Muscle of leg (tissue), 11 donors: ENCODE measurements around the gene MLH3. TPM values are rescaled to one million over a fixed set of nuclear protein-coding genes. Genes with fewer than 3 reads are reported as not detected.

ENCODE experiments used
- DNase-seq: peaks from one replicate; pipeline ENCODE4 v3.0.0; 2013
- H3K27ac ChIP-seq: one replicate; pipeline ENCODE4 v1.5.1; 2013; ENCODE audit warnings: mild to moderate bottlenecking, low read length, control low read depth
- H3K27me3 ChIP-seq: one replicate; pipeline ENCODE4 v1.6.1; 2013; ENCODE audit warnings: low read length; ENCODE audit not compliant: control insufficient read depth, insufficient read depth
- H3K36me3 ChIP-seq: one replicate; pipeline ENCODE4 v1.6.1; 2013; ENCODE audit warnings: low read length; ENCODE audit not compliant: control insufficient read depth, insufficient read depth
- H3K4me1 ChIP-seq: one replicate; pipeline ENCODE4 v1.6.1; 2013; ENCODE audit warnings: low read length; ENCODE audit not compliant: control insufficient read depth, insufficient read depth
- H3K4me3 ChIP-seq: one replicate; pipeline ENCODE4 v1.5.1; 2013; ENCODE audit warnings: low read length, control low read depth
- H3K9me3 ChIP-seq: replicated peaks from 2 replicates; pipeline ENCODE4 v1.6.1; 2013; ENCODE audit warnings: low read depth, low read length; ENCODE audit not compliant: control insufficient read depth
- WGBS: methylation state at CpG from one replicate; pipeline ENCODE4 v1.1.5; 2013; ENCODE audit warnings: missing lambda C conversion rate; ENCODE audit not compliant: insufficient coverage; 5-methylcytosine and 5-hydroxymethylcytosine counted together
- polyA plus RNA-seq, 8 donors: library from polyadenylated mRNA; unstranded; fragments of 120-200 nt; gene quantifications; one replicate each; pipeline versions ENCODE4 v1.2.1 to v1.2.3, GENCODE V29; 2013; ENCODE audit warnings: inconsistent platforms in 1 of 8, low replicate concordance in 1 of 8; ENCODE audit not compliant: insufficient read length in 8 of 8, insufficient read depth in 1 of 8
- total RNA-seq: library from RNA; stranded (reverse); fragments of 120-200 nt; gene quantifications from one replicate; pipeline ENCODE4 v1.2.4, GENCODE V29; 2013

The MLH3 gene
- total and polyA plus RNA-seq, 9 donors = 18.4 to 40.9 (median 20.0) TPM

DNA sequence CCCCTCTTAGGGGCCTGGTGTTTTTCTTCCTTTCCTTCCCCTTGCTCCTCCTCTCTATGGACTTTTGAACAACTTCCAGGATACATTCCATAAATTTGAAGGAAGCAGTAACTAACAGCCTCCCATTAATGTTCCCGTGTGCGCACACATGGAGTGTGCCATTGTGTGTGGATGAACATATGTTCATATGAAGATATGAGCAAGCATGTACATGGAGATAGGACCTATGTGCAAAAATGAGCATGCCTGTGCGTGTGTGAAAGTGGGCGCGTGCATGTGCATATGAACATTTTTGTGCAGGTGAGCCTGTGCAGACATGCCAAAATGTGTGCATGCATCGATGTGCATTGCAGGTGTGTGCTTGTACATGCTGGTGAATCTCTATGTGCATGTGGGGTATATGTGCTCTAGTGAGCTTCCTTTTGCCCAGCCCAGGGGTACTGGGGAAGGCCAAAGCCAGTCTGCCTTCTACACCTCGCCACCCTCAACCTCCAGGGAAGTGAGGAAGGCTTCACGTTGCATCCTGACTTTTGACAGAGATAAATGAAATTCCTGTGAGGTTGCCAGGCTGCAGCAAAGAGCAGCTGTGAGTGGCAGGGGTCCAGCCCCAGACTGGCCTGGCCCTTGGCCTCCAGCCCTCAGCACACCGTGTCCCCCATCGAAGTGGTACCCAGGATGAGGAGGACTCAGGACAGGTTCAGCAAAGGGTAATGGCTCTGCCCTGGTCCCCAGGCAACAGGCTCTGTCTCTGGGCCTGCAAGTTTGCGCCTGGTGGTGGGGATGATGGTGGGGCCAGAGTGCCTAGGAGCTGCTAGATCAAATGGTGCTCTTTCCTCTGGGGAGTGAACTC, 74.8 kb downstream of the MLH3 start:
- 79% methylated on average over 9 of the region's 11 CpGs for WGBS
- H3K27ac ChIP-seq = no peak overlapping the region
- no peak for DNase-seq

DNA sequence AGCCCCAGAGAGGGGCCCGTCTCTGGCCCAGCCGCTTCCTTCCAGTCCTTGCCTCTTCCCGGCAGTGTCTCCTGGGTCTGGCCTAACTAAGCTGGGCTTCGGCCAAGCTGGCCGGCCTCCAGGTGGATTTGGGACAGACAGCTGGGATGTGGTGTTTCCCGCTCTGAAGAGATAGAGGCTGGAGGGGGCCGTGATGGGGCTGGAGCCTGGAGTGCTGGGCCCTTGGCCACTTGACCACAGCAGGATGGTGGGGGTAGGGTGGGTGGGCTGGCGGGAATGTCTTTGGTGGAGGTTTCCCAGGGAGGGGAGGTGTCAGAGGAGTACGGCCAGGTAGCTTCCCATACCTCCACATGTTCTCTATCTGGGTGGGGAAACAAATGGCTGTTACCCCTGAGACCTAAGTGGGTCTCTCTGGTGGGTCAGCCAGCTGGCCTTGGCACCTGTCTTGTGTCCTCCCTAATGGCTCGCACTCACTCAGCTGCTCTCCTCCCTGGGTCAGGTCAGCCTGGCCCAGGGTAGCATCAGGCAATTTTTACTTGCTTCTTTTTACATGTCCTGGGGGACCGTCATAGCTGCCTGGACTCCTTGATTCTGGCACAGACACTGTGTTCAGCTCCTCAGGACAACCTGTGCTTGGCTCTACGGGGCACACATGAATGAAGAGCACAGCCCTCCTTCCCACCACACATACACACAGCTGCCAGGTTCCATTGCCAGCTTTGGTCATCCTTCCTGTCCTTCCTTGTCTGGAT, 76.0 kb downstream of the MLH3 start:
- peak overlapping the region; percentile 92 for H3K27ac ChIP-seq
- H3K4me1 ChIP-seq = peaks cover 77% of the 10 kb centered on the region
- WGBS = 27% methylated on average over 8 of the region's 12 CpGs

More for the DNA sequence above, 74.8 kb downstream of the MLH3 start:
- Histone ChIP-seq H3K36me3 (no peaks in the 10 kb centered on the region), H3K9me3 (no peaks in the 10 kb centered on the region), H3K27me3 (no peaks in the 10 kb centered on the region), H3K4me1 (peaks cover 90% of the 10 kb centered on the region), H3K4me3 (no peak overlapping the region)

DNA sequence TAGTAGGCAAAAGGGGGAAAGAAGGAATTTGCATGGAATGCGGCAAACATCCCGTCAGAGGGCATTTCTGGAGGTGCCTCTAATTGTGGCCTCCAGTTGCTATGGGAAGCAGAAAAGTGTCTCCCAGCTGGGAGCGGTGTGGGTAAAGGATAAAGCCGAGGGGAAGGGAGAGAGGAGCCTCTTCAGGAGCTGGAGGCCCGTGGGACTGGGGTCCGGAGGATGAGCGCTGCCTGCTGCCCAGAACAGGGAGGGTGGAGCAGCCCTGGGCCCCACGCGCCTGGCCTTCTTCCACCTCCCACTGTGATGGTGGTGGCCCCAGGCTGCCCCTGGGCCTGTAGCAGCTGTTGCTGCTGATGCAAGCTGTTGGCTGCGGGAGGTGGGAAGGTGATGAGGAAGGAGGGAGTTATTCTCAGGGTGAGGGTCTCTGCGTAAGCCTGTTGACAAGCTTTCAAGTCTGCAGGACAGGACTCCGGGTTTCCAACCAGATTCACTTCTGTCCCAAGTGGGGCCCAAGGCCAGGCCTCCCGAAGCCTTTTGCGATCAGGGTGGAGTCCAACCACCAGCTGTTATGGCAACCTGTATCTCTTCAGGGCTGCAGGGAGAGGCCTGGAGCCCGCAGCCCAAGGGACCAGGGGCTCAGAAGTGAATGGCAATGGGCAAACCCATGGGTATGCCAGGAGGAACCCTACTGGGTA, 76.8 kb downstream of the MLH3 start:
- Histone ChIP-seq H3K36me3 (no peaks in the 10 kb centered on the region), H3K4me1 (peaks cover 70% of the 10 kb centered on the region), H3K27ac (peak overlapping the region; percentile 92), H3K4me3 (no peak overlapping the region), H3K9me3 (no peaks in the 10 kb centered on the region), H3K27me3 (no peaks in the 10 kb centered on the region)
- DNase-seq = peak; percentile 94
- 25% methylated on average over 15 of the region's 15 CpGs for WGBS

More for the DNA sequence above, 76.0 kb downstream of the MLH3 start:
- Histone ChIP-seq H3K9me3 (no peaks in the 10 kb centered on the region), H3K4me3 (no peak overlapping the region), H3K27me3 (no peaks in the 10 kb centered on the region), H3K36me3 (no peaks in the 10 kb centered on the region)
- DNase-seq = peak; percentile 97

DNA sequence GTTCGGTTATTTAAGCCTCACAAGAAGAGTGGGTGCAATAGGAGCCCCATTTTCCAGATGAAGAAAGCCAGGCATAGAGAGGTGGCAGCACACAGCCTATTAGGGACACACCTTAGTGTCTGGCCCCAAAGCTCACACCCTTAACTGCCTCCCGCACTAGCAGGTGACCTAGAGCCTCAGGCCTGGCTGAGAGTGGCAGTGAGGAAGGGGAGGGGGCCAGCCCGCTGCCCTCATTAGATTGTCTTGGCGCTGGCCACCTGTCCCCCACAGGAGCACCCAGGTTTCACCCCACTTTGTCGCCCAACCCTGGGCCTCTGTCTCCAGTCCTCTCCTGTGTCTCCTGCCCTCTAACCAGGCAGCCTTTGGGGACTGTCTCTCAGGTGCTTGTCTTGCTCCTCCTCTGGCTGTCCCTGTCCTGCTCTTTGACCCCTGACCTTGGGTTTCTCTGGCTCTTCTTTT, 77.3 kb downstream of the MLH3 start:
- Histone ChIP-seq H3K9me3 (no peaks in the 10 kb centered on the region), H3K4me1 (peaks cover 64% of the 10 kb centered on the region), H3K4me3 (no peak overlapping the region), H3K36me3 (no peaks in the 10 kb centered on the region), H3K27ac (peak overlapping the region; percentile 92), H3K27me3 (no peaks in the 10 kb centered on the region)
- DNase-seq = no peak
- WGBS = 63% methylated on average over 3 of the region's 5 CpGs

DNA sequence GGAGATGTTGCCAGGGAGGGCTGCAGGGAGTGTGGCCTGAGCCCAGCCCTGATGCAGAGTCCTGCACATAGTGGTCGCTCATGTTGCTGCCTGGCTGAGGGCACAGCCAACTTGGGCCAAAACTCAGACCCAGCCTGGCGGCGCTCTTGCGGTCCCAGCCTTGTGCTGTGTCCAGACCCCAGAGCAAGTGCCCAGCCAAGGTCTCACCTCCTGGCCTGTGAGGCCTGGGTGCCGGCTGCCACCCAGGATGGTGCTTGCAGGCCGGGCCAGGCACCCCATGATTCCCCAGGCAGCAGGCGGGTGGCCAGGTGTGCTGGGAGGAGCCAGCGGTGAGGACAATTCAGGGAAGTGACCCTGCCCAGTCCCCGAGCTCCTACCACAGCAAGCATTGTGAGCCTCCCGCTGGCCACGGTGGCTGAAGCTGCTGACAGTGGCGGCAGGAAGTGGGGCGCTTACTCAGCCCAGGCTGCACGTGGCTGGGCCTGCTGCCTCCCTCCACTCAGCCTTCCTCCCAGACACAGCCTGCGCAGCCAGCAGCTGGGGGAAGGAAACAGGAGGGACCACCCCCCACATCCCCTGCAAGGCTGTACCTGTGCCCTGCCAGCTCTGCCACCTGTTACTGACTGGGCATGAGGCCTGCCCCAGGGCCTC, 78.1 kb downstream of the MLH3 start:
- H3K36me3 ChIP-seq = no peaks in the 10 kb centered on the region
- no peaks in the 10 kb centered on the region for H3K27me3 ChIP-seq
- H3K27ac ChIP-seq = peak overlapping the region; percentile 92
- DNase-seq = peak; percentile 83
- H3K4me1 ChIP-seq = peaks cover 56% of the 10 kb centered on the region
- H3K9me3 ChIP-seq = no peaks in the 10 kb centered on the region
- H3K4me3 ChIP-seq = no peak overlapping the region
- WGBS = 72% methylated on average over 10 of the region's 15 CpGs

DNA sequence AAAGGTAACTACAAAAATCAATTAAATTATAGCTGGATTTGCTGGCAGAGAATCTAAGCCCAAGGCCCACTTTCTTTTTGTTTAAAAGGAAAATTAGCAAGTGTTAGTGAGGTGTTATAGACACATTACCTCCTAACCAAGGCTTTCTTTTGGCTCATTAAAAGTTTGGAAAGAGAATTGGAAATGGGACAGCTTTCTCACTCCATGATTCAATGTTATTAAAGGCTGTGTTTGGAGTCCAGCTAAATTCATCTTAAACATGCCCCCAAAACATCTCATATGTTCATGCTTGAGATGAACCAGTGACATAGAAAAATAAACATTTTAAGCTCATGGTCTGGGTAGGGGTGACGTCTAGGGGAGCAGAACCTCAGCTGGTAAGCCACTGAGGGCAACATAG, 82.5 kb downstream of the MLH3 start:
- Histone ChIP-seq H3K4me1 (peaks cover 31% of the 10 kb centered on the region), H3K27me3 (no peaks in the 10 kb centered on the region), H3K27ac (no peak overlapping the region), H3K4me3 (no peak overlapping the region), H3K36me3 (no peaks in the 10 kb centered on the region), H3K9me3 (no peaks in the 10 kb centered on the region)
- 67% methylated on average over 1 of the region's 1 CpG for WGBS
- DNase-seq = no peak

DNA sequence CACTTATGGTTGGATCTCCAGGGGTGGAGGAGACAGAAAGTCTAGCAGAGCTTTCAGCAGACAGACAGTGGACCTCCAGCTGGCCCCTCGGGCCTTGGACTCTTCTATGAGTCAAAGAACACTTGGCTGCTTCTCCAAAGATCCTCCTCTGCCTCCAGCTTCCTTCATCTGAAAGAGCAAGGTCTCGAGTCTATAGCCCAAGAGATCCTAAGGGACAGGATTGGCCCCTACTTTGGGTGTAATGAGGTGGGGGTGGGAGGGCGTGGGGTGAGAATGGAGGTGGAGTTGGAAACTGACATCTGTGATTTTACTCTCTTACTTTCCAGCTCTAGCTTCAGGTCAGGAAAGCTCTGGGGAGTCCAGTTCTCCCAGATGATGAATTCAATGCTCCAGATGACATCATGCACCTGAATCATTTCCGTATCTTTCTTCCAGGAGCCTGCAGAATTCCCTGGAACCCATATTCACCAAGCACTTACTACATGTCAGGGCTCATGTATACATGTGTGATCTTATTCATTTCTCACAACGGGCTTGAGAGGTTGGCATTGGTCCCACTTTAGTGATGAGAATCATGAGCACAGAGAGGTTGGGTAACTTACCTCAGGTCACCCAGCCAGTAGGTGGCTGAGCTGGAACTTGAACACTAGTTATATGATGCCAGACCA, 85.6 kb downstream of the MLH3 start:
- Histone ChIP-seq H3K9me3 (no peaks in the 10 kb centered on the region), H3K27me3 (no peaks in the 10 kb centered on the region), H3K4me3 (no peak overlapping the region), H3K4me1 (peaks cover 43% of the 10 kb centered on the region), H3K36me3 (no peaks in the 10 kb centered on the region), H3K27ac (peak overlapping the region; percentile 42)
- WGBS = 50% methylated on average over 1 of the region's 5 CpGs
- DNase-seq = peak; percentile 73

DNA sequence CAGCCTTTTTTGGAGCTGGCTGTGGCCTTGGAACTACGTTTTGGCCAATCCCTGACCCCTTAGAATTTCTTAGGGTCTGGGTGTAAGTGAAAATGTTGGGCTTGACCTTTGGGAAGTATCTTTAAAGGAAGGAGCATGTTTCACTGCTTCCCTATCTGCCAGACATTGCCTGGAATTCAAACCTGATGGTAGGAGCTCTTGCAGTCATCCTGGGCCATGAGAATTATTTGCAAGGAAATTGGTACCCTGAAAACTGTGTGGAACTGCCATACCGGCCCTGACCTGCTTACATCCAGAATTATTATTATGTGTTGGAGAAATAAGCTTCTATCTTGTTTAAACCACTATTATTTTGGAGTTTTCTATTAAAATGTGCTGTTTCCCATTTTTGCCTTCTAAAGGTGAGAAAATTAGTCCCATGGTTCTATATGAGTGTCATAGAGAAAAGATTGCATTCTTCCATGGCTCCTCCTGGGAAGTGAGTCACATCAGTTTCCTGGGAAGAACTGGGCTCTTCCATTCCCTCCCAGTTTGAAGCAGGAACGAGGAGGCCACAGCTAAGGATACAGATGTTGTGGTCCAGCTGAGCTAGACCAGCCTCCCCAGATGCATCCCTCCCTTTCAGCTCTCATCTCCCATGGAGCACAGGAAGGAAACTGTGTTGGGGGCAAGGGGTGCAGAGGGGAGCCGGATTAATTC, 86.3 kb downstream of the MLH3 start:
- no peaks in the 10 kb centered on the region for H3K27me3 ChIP-seq
- 75% methylated on average over 1 of the region's 4 CpGs for WGBS
- no peak overlapping the region for H3K27ac ChIP-seq
- H3K9me3 ChIP-seq = no peaks in the 10 kb centered on the region
- no peak for DNase-seq
- H3K4me1 ChIP-seq = peaks cover 47% of the 10 kb centered on the region
- H3K36me3 ChIP-seq = no peaks in the 10 kb centered on the region
- no peak overlapping the region for H3K4me3 ChIP-seq
